ENCODE measurements around the gene BRK1. TPM values are rescaled to one million over a fixed set of nuclear protein-coding genes. Genes with fewer than 3 reads are reported as not detected.
"Not testable (repeated sequence)": the region's sequence is repeated elsewhere in the genome, so short reads cannot be mapped to it uniquely, and the experiment has no call there.

The BRK1 gene
- total RNA-seq, 1 experiment from 2014 or later, result 179 TPM

DNA sequence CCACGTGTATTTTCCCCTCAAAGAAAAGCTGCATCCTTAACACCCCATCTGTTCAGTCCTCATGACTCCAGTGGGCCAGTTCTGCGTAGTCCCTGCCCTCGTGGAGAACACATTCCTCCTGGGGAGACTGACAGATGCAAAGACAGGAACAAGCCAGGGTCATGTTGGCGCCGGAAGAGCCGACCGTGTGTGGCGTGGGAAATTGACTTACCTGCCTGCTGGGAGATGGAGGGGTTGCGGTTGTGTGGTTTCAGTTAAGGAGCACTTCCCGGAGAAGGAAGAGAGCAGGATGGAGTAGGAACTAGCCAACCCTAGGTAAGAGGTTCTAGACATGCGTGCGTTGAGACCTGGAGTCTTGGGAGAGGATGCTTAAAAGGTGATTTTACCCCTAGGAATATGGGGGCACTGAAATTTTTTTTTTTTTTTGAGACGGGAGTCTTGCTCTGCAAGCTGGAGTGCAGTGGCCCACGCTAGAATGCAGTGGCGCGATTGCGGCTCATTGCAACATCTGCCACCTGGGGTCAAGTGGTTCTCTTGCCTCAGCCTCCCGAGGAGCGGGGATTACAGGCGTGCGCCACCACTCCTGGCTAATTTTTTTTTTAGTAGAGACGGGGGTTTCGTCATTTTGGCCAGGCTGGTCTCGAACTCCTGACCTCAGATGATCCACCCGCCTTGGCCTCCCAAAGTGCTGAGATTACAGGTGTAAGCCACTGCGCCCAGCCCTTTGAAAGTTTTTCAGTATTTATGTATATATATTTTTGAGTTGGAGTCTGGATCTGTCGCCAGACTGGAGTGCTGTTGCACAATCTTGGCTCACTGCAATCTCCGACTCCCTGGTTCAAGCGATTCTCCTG lies 27.5 kb downstream of the BRK1 start:
- no peak for DNase-seq (ENCODE audit: low spot score)

DNA sequence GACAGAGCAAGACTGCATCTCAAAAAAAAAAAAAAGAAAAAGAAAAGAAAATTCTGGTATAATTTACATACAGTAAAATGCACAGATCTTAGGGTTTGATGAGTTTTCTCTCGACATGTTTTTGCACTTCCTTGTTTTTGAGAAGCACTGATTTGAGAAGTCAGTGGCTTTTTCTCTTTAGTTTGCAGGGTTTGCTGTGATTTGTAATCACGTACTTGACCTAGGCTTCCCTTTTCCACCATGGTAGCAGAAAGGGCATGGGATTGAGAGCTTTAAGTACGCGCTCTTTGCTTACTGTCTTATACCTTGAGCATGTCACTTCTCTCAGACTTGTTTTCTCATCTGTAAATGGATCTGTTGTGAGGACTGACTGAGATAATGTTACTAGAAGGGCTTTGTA lies 30.2 kb downstream of the BRK1 start:
- no peak for DNase-seq (ENCODE audit: low spot score)

DNA sequence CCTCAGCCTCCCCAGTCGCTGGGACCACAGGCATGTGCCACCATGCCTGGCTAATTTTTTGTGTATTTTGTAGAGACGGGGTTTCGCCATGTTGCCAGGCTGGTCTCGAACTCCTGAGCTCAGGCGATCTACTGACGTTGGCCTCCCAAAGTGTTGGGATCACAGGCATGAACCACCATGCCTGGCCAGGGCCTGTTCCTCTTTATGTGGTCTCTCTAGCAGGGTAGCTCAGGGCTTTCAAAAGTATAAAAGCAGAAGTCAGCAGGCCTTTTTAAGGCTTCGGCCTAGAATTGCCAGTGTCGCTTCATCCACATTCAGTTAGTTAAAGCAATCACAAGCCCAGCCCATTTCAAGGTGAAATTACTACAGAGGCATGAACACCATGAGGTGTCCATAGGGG lies 33.8 kb downstream of the BRK1 start:
- no peak for DNase-seq (ENCODE audit: low spot score)

DNA sequence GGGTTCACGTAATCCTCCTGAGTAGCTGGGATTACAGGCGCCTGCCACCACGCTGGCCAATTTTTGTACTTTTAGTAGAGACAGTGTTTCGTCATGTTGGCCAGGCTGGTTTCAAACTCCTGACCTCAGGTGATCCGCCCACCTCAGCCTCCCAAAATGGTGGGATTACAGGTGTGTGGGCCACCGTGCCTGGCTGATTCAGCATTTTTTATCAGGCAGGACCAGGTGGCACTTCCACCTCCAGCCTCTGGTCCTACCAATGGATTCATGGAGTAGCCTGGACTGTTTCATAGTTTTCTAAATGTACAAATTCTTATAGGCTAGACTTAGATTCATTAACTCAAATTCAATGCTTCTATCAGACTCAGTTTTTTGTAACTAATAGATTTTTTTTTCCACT lies 35.5 kb downstream of the BRK1 start:
- no peak for DNase-seq (ENCODE audit: low spot score)

DNA sequence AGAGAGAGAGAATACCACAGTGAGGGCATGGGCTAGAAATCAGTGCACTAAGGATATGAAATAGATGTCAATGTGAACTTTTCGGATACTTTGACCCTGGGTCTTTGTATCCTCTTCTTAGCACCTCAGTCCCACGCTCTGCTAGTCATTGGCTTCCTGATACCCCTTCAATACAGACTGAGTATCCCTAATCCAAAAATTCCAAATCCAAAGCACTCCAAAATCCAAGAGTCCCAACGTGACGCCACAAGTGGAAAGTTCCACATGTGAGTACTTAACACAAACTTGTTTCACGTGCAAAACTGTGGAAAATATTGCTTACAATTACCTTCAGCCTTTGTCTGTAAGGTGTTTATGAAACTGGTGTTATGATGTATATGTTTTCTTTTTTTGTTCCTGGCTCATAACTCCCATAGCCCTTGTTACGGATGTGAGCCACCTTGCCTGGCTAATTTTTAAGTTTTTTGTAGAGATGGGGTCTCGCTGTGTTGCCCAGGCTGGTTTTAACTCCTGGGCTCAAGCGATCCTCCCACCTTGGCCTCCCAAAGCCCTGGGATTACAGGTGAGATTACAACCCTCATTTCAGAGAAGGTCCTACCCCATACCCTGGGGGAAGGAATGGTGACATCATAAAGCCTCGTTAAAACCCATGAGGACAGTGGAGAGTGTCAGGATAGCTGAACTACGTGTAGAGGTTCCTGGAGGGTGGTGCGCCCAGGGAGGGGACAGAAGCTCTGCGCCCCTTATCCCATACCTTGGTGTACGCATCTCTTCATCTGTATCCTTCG lies 39.1 kb downstream of the BRK1 start:
- DNase-seq (ENCODE audit: low spot score), result no peak

DNA sequence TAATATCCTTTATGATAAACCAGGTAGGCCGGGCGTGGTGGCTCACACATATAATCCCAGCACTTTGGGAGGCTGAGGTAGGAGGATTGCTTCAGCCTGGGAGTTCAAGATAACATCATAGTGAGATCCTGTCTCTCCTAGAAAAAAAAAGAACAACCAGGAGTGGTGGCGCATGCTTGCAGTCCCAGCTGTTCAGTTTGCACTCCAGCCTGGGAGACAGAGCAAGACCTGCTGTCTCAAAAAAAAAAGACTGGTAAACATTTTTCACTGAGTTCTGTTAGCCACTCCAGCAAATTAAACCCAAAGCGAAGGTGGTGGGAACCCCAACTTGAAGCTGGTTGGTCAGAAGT lies 39.6 kb downstream of the BRK1 start:
- no peak for DNase-seq (ENCODE audit: low spot score)

DNA sequence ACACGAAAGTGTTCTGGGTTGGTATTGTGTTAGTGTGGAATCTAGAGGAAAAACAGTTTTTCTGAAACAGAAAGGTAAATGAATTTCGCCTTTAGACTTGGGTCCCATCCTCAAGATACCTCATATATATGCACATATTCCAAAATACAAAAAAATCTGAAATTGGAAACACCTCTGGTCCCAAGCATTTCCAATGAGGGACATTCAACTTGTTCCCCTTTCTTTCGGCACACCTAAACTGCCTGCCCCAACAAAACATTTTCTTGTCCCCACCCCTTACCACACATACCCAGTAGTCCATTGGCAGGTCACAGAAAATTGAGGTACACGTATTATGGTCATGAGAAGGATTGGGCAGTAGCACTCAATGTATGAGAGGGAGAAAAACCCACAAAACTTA lies 40.2 kb downstream of the BRK1 start:
- no peak for DNase-seq (ENCODE audit: low spot score)

DNA sequence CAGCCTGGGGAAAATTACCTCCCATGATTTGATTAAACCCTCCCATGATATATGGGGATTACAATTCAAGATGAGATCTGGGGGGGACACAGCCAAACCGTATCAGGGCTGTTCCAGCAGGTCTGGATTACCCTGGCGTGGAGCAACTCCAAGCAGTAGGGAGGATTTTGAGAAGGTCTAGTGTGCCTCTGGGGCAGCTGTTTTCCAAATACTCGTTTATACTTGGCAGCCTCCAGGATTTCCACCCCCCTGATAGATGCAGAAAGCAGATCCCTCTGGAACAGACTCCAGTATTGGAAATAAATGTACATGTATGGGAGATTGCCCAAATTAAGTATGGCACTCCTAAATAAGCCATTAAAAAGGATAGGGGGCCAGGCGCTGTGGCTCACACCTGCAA lies 41.6 kb downstream of the BRK1 start:
- DNase-seq (ENCODE audit: low spot score), result no peak

DNA sequence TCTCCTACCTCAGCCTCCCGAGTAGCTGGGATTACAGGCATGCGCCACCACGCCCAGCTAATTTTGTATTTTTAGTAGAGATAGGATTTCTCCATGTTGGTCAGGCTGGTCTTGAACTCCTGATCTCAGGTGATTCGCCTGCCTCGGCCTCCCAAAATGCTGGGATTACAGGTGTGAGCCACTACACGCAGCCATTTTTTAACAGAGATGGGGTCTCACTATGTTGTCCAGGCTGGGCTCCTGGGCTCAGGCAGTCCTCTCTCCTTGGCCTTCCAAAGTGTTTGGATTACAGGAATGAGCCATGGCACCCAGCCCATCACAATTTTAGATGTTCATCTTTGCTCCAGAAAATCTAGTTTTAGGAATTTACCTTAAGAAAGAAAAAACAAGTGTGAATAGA lies 43.1 kb downstream of the BRK1 start:
- DNase-seq (ENCODE audit: low spot score), result not testable (repeated sequence)

DNA sequence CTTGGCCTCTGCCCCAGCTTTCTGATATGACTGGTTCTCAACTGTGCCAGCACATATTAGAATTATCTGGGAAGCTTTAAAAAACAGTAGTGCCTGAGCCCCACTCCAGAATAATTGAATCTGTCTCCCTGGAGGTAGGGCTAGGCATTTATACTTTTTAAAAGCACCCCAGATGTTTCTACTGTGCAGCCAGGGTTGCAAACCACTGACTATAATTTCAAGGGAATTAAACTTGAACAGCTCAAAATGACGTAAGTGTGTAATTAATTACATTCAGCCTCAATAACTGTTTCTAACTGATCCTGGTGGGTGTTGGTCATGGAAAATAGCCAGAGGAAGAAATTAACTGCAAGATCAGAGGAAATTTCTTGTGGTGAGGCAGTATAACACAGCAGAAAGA lies 44.9 kb downstream of the BRK1 start:
- DNase-seq (ENCODE audit: low spot score), result no peak

DNA sequence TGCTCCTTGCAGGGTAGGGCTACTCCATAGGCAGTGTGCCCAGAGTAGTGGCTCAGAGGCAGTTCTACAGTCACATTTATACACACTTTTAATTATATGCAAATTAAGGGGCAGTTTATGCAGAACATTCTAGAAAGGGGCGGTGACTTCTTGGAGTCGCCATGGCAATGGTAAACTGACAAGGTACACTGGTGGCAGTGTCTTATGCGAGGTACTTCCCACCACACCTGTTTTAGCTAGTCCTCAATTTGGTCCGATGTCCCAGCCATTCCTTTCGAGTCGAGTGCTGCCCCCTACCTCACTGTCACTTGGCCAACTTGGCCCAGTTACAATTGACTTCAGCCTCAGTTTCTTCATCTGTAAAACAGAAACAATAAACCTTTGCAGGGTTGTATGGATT lies 45.5 kb downstream of the BRK1 start:
- DNase-seq (ENCODE audit: low spot score), result no peak

DNA sequence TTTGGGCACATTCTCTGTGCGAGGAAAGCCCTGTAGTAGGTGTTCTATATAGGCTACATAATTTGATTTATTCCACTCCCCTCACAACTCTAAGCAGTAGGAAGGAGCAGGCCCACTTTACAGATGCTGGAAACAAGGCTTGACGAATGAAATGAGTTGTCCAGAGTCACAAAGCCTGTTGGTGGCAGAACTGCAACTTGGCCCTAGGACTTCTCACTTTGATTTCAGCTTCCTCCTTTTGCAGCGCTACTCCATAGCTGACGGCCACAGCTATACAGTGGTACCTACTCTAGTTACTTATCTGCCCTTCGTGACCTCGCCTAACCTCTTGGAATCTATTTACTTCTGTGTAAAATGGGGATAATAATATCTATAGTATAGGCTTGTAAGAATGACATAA lies 46.7 kb downstream of the BRK1 start:
- DNase-seq (ENCODE audit: low spot score), result no peak

DNA sequence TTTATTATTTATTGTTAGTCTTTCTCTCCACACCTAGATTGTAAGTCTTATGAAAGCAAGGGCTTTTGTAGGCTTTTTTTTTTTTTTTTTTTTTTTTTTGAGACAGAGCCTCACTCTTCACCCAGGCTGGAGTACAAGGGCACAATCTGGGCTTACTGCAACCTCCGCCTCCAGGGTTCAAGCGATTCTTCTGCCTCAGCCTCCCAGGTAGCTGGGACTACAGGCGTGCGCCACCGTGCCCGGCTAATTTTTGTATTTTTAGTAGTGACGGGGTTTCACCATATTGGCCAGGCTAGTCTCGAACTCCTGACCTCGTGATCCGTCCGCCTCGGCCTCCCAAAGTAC lies 48.7 kb downstream of the BRK1 start:
- DNase-seq (ENCODE audit: low spot score), result not testable (repeated sequence)

DNA sequence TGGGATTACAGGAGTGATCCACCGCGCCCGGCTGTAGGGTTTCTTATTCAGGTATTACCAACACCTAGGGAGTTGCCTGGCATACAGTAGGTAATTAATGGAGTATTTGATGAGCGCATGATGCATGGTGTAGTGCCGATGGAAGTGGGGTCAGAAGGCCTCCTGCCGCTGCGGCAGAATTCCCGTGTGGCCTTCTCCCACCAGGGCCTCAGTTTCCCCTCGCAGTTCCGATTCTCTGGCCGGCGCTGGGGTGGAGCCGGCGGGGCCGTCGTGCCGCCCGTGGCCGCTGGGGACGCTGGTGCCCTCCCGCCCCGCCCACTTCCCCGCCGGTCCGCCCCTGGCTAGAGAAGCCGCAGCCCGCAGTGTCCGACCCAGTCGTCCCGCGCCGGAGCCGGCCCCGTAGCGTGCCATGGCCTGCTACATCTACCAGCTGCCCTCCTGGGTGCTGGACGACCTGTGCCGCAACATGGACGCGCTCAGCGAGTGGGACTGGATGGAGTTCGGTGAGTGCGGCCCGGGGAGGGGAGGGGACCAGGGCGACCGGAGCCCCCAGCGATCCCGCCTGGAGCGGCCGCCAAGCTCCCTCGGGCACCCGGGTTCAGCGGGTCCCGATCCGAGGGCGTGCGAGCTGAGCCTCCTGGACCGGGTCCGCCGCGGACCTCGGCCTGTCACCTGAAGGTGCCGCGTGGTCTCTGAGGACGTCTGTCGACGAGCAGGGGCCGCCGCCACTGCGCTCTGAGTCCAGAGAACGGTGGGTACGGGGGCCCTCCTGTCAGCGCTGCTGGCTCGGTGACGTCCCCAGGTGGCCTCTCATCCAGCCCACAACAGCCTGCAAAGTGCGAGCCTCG lies 49.3 kb downstream of the BRK1 start, which contains the start of gene IRAK2:
Gene IRAK2, plus strand, starts transcription at position 374 of the 848 bp plus-strand sequence. Its CDS starts 36 bp downstream, at position 410.
- DNase-seq (ENCODE audit: low spot score), result no peak

DNA sequence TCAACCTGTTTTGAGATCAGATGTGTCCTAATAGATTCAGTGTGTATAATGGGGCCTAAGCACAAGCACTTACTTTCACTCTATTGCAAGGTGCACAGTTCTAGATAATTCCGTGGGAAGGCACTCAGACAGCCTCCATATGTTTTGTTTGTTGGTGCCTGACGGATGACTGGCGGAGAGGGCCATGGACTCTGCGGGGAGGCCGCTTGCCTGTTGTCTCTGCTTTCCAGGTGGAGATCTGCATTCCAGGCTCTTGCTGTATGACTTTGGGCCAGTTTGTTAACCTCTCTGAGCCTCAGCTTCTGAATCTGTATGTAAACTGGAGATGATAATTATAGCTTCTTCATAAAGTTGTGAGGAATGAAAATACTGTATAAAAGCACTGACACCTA lies 50.7 kb downstream of the BRK1 start:
- no peak for DNase-seq (ENCODE audit: low spot score)

DNA sequence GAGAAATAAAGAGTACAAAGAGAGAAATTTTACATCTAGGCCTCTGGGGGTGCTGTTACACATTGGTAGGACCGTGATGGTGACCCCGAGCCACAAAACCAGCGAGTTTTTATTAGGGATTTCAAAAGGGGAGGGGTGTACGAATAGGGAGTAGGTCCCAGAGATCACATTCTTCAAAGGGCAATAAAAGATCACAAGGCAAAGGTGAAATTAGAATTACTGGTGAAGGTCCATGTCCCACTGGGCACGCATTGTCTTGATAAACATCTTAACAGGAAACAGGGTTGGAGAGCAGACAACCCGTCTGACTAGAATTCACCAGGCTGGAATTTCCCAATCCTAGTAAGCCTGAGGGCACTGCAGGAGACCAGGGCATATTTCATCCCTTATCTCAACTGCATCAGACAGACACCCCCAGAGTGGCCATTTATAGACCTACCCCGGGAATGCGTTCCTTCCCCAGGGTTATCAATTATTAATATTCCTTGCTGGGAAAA lies 53.6 kb downstream of the BRK1 start:
- DNase-seq (ENCODE audit: low spot score), result no peak

DNA sequence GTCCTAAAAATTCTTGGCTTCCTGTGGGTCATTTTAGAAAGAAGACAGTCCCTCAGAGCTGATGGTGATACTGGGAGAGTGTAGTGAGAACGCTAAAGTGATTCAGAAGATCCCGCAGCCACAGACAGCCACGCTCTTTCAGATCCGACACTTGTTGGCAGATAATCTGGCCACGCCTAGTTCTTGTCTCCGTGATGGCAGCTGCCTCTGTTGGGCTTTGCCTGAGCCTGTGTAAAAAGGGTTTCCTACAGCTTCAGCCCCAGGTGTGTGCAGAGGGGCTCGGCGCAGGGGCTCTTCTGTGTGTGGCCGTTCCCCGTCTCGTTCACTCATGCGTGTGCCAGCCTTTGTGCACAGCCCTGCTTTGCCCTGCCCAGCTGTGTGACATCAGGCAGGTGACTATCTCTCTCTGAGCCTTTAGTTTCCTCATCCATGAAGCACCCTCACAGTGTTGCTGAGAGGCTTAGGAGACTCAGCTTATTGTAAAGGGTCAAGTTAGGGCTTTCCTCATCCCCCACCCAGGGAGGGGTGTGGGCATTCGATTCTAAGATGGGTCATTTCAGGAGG lies 55.5 kb downstream of the BRK1 start:
- no peak for DNase-seq (ENCODE audit: low spot score)

DNA sequence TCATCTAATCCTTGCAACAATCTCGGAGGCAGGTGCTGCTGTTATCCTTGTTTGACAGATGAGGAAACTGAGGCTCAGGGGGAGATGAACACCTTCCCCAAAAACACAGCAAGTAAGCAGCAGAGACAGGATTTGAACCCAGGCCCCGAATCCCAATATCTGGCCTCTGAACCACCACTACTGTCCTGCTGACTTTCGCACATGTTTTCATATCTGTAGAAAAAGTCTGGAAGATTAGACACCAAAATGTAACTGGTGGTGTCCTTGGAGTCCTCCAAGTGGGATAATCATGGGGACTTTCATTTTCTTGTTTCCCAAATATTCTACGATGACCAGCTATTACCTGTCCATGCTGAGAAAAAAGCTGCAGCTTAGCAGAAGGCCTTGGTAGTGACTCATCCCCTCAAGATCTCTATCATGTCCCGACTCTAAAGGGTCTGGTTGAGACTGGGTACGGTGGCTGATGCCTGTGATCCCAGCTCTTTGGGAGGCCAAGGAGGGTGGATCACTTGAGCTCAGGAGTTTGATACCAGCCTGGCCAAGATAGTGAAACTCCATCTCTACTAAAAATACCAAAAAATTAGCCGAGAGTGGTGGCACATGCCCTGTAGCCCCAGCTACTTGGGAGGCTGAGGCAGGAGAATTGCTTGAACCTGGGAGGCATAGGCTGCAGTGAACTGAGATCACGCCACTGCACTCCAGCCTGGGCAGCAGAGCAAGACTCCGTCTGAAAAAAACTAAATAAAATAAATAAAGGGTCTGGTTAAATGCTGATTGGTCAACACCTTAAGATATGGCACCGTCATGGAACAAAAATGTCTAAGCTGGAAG lies 57.8 kb downstream of the BRK1 start:
- DNase-seq (ENCODE audit: low spot score), result no peak

DNA sequence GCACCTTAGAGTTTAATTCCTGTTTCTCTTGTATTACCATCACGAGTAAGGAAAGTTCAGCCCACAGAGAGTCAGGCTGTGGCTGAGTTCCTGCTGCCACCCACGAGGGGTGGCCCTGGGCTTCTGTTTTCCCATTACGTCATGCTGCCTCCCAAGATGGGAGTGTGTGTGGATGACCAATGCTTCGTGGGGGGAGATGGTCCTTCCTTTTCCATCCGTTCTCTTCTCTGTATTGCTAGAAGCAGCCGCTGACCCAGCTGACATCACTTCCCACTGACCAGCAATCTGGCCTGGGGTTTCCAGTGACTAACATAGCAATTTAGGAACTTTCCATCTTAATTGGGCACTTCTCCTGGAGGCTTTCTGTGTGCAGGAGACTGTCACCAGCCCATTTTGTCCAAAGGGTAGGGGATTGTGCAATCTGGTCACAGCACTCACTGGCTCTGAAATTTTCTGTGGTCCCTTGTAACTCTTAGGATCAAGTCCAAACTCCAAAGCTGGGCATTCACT lies 58.5 kb downstream of the BRK1 start:
- DNase-seq (ENCODE audit: low spot score), result peak; percentile 84

DNA sequence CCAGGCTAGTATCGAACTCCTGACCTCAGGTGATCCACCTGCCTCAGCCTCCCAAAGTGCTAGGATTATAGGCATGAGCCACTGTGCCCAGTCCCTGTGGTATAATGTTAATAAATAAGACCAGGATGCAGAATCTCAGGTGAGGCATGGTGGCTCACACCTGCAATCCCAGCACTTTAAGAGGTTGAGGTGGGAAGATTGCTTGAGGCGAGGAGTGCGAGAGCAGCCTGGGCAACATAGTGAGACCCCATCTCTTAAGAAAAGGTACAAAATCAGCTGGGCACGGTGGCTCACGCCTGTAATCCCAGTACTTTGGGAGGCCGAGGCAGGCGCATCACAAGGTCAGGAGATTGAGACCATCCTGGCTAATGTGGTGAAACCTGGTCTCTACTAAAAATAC lies 59.9 kb downstream of the BRK1 start:
- not testable (repeated sequence) for DNase-seq (ENCODE audit: low spot score)

DNA sequence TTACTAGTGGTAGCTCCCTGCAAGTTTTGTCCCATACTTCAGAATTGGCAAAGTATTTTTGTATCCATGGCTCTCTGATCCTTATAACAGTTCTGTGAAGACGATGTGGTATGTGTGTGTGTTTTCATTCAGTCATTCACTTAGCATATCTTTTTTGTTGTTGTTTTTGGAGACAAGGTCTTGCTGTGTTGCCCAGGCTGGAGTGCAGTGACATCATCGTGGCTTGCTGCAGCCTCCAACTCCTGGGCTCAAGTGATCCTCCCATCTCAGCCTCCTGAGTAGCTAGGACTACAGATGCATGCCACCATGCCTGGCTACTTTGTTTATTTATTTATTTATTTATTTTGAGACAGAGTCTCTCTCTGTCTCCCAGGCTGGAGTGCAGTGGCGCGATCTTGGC lies 60.7 kb downstream of the BRK1 start:
- not testable (repeated sequence) for DNase-seq (ENCODE audit: low spot score)

All from H4 (cell line).